Neural progenitor cell (in vitro differentiated cells): ENCODE measurements around the gene GRAMD4.

Source experiments
- EZH2 ChIP-seq: fragments of 200-600 bp; sonication (generic); IDR thresholded peaks from 2 replicates; pipeline ENCODE4 v1.6.1; 2017; ENCODE audit warnings: antibody characterized with exemption, mild to moderate bottlenecking, moderate library complexity
- TF ChIP-seq, protein P1 (sequence below): fragments of 200-600 bp; sonication (generic); IDR thresholded peaks from 2 replicates; pipeline ENCODE4 v1.5.1; 2017; ENCODE audit warnings: antibody characterized with exemption, mild to moderate bottlenecking

DNA sequence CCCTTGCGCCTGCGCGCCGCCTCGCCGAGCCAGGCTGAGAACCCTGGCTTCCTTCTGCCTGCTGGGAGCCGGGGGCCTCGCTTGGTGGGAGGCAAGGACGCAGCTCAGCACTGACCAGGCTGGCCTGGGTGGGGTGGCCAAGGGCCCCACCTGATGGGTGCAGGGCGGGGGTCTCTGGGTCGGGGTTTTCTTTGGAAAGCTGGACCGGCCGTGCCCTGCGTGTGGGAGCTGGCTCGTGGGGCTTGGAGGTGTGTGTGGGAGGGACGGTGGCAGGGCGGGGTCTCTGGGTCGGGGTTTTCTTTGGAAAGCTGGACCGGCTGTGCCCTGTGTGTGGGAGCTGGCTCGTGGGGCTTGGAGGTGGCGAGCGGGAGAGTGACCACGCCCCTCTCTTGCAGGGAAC lies 6.2 kb downstream of the GRAMD4 start:
- no peak for TF ChIP-seq EZH2
- TF ChIP-seq, protein P1, sequence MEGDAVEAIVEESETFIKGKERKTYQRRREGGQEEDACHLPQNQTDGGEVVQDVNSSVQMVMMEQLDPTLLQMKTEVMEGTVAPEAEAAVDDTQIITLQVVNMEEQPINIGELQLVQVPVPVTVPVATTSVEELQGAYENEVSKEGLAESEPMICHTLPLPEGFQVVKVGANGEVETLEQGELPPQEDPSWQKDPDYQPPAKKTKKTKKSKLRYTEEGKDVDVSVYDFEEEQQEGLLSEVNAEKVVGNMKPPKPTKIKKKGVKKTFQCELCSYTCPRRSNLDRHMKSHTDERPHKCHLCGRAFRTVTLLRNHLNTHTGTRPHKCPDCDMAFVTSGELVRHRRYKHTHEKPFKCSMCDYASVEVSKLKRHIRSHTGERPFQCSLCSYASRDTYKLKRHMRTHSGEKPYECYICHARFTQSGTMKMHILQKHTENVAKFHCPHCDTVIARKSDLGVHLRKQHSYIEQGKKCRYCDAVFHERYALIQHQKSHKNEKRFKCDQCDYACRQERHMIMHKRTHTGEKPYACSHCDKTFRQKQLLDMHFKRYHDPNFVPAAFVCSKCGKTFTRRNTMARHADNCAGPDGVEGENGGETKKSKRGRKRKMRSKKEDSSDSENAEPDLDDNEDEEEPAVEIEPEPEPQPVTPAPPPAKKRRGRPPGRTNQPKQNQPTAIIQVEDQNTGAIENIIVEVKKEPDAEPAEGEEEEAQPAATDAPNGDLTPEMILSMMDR, result no peak
